Stimulated activated CD4-positive, alpha-beta T cell treated with anti-CD3 and anti-CD28 coated beads, Interleukin-1b, Interleukin-23, amount 100 ng/mL, for 1 hour (primary cell): ENCODE results near the gene DEFB131B.
"Not testable (repeated sequence)": the region's sequence is repeated elsewhere in the genome, so short reads cannot be mapped to it uniquely, and the experiment has no call there.

Source experiments
- DNase-seq, 2 donors: peaks; one replicate each; pipeline ENCODE4 v3.0.0-alpha.2; 2020; ENCODE audit warnings: low read depth in 2 of 2

DEFB131B gene

GRCh38 chr11:71878059-71878458 lies at the start of gene DEFB131B:
Gene DEFB131B, plus strand, starts transcription at chr11:71878453. Its CDS starts 0 bp downstream, at chr11:71878453.
- DNase-seq: not testable (repeated sequence)

GRCh38 chr11:71829247-71829646 lies 49.0 kb upstream of the DEFB131B start:
- DNase-seq: not testable (repeated sequence)

GRCh38 chr11:71829686-71830085 lies 48.6 kb upstream of the DEFB131B start:
- not testable (repeated sequence) for DNase-seq

- not testable (repeated sequence) for DNase-seq
Measured at GRCh38 chr11:71832811-71833210, 45.4 kb upstream of the DEFB131B start, which contains the start of gene DEFB108B. Gene DEFB108B, plus strand, starts transcription at chr11:71833200. Its CDS starts 0 bp downstream, at chr11:71833200.

GRCh38 chr11:71842720-71843119 lies 35.5 kb upstream of the DEFB131B start:
- DNase-seq: not testable (repeated sequence)

GRCh38 chr11:71843355-71843754 lies 34.9 kb upstream of the DEFB131B start:
- DNase-seq: not testable (repeated sequence)

- DNase-seq: no peak
Measured at GRCh38 chr11:71843858-71844257, 34.4 kb upstream of the DEFB131B start.

GRCh38 chr11:71853895-71854294 lies 24.4 kb upstream of the DEFB131B start:
- not testable (repeated sequence) for DNase-seq

- not testable (repeated sequence) for DNase-seq
Measured at GRCh38 chr11:71855880-71856279, 22.4 kb upstream of the DEFB131B start.

- not testable (repeated sequence) for DNase-seq
Measured at GRCh38 chr11:71860835-71861234, 17.4 kb upstream of the DEFB131B start.

GRCh38 chr11:71863978-71864627 lies 14.2 kb upstream of the DEFB131B start:
- DNase-seq: not testable (repeated sequence)

GRCh38 chr11:71867209-71867608 lies 11.0 kb upstream of the DEFB131B start:
- not testable (repeated sequence) for DNase-seq

- not testable (repeated sequence) for DNase-seq
Measured at GRCh38 chr11:71869931-71870330, 8.3 kb upstream of the DEFB131B start.

- not testable (repeated sequence) for DNase-seq
Measured at GRCh38 chr11:71870661-71871060, 7.6 kb upstream of the DEFB131B start.

GRCh38 chr11:71876262-71876661 lies 2.0 kb upstream of the DEFB131B start:
- DNase-seq: not testable (repeated sequence)

- not testable (repeated sequence) for DNase-seq
Measured at GRCh38 chr11:71885806-71886205, 7.6 kb downstream of the DEFB131B start.

GRCh38 chr11:71888335-71889010 lies 10.2 kb downstream of the DEFB131B start:
- not testable (repeated sequence) for DNase-seq

GRCh38 chr11:71889181-71889872 lies 11.1 kb downstream of the DEFB131B start:
- not testable (repeated sequence) for DNase-seq

- no peak for DNase-seq
Measured at GRCh38 chr11:71895961-71896360, 17.7 kb downstream of the DEFB131B start.

- not testable (repeated sequence) for DNase-seq
Measured at GRCh38 chr11:71901137-71901536, 22.9 kb downstream of the DEFB131B start.

GRCh38 chr11:71908218-71908617 lies 30.0 kb downstream of the DEFB131B start:
- no peak for DNase-seq

- not testable (repeated sequence) for DNase-seq
Measured at GRCh38 chr11:71910775-71911174, 32.5 kb downstream of the DEFB131B start.
